ENCODE results near the gene FAM200C.

The FAM200C gene

DNA sequence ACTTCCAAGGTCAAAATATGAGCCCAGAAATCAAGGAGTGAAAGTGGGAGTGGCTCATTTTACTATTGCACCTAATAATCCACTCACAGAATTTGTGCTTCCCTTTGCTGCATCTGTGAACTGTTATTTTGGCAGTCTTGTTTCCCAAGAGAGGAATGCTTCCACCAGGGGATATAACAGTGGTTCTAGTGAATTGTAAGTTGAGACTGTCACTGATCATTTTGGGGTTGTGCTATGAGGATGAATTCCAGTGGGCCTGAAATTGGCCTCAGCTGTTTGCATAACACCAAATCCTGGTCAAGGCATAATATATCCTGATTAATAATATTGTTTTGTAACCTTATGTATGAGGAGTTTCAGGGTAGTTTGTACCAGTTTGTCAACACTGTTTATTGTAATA lies 14.4 kb downstream of the FAM200C start:
- no peak overlapping the region for H3K4me3 ChIP-seq (ENCODE audit: low read length)
- H3K36me3 ChIP-seq (replicated peaks; ENCODE audit: low read depth, low read length), result no peaks in the 10 kb centered on the region
- no peaks in the 10 kb centered on the region for H3K79me2 ChIP-seq (ENCODE audit: low read length)
- no peak overlapping the region for H3K9ac ChIP-seq (ENCODE audit: low read length)
- no peak overlapping the region for H2AFZ ChIP-seq (ENCODE audit: low read depth, low read length)
- H3K27ac ChIP-seq (ENCODE audit: low read length), result no peak overlapping the region
- H3K27me3 ChIP-seq (ENCODE audit: low read depth, low read length), result peaks cover 13% of the 10 kb centered on the region; the same call in 1 of the 2 replicates
- H3K4me1 ChIP-seq (ENCODE audit: low read length), result no peaks in the 10 kb centered on the region
- no peaks in the 10 kb centered on the region for H4K20me1 ChIP-seq (ENCODE audit: insufficient read depth, low read length)
- no peak overlapping the region for H3K4me2 ChIP-seq (ENCODE audit: low read length)
- TF ChIP-seq EZH2phosphoT487 (IDR thresholded peaks at IDR 0.05; ENCODE audit: low read depth), result no peak
- TF ChIP-seq, protein P1, sequence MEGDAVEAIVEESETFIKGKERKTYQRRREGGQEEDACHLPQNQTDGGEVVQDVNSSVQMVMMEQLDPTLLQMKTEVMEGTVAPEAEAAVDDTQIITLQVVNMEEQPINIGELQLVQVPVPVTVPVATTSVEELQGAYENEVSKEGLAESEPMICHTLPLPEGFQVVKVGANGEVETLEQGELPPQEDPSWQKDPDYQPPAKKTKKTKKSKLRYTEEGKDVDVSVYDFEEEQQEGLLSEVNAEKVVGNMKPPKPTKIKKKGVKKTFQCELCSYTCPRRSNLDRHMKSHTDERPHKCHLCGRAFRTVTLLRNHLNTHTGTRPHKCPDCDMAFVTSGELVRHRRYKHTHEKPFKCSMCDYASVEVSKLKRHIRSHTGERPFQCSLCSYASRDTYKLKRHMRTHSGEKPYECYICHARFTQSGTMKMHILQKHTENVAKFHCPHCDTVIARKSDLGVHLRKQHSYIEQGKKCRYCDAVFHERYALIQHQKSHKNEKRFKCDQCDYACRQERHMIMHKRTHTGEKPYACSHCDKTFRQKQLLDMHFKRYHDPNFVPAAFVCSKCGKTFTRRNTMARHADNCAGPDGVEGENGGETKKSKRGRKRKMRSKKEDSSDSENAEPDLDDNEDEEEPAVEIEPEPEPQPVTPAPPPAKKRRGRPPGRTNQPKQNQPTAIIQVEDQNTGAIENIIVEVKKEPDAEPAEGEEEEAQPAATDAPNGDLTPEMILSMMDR (IDR thresholded peaks at IDR 0.05; ENCODE audit: low read depth, low read length), result no peak
- no peaks in the 10 kb centered on the region for H3K9me3 ChIP-seq (ENCODE audit: insufficient read depth, low read length)

DNA sequence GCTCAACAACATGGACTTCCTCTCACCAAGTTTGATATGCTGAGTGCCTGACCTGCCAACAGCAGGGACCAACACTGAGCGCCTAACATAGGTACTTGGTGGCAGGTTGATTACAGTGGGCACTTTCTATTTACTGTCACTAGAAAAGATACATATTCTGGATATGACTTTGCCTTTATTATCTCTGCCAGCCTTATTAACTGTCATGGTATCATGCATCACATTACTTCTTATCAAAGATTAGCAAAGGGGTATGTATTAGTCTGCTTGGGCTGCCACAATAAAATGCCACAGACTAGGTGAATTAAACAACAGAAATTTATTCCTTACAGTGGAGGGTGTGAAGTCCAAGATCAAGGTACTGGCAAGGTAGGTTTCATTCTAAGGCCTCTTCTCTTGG lies 15.2 kb downstream of the FAM200C start:
- H3K9me3 ChIP-seq (ENCODE audit: insufficient read depth, low read length), result no peaks in the 10 kb centered on the region
- no peak overlapping the region for H3K4me2 ChIP-seq (ENCODE audit: low read length)
- H3K27me3 ChIP-seq (ENCODE audit: low read depth, low read length), result peaks cover 13% of the 10 kb centered on the region; the same call in 1 of the 2 replicates
- no peaks in the 10 kb centered on the region for H4K20me1 ChIP-seq (ENCODE audit: insufficient read depth, low read length)
- H3K4me1 ChIP-seq (ENCODE audit: low read length), result no peaks in the 10 kb centered on the region
- no peaks in the 10 kb centered on the region for H3K79me2 ChIP-seq (ENCODE audit: low read length)
- H2AFZ ChIP-seq (ENCODE audit: low read depth, low read length), result no peak overlapping the region
- TF ChIP-seq, protein P1 (IDR thresholded peaks at IDR 0.05; ENCODE audit: low read depth, low read length), result no peak
- no peak for TF ChIP-seq EZH2phosphoT487 (IDR thresholded peaks at IDR 0.05; ENCODE audit: low read depth)
- no peaks in the 10 kb centered on the region for H3K36me3 ChIP-seq (replicated peaks; ENCODE audit: low read depth, low read length)
- H3K27ac ChIP-seq (ENCODE audit: low read length), result no peak overlapping the region
- H3K9ac ChIP-seq (ENCODE audit: low read length), result no peak overlapping the region
- no peak overlapping the region for H3K4me3 ChIP-seq (ENCODE audit: low read length)

DNA sequence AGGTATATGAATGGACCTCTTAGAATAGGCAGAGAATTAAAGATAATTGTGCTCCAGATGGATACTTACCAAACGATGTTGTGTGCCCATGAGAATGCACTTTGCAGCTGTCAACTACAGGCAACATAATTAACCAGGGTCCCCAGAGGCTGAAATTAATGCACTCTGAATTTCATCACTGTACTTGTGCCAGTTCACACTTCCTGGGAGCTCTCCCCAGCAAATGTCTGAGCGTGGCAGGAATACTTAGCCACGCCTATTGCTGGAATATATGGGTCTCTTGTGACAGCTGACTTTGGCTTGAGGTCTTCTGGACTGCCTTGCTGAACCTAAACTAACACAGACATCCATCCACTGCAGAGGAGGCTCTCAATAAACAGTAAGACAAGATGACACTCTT lies 17.5 kb downstream of the FAM200C start:
- H4K20me1 ChIP-seq (ENCODE audit: insufficient read depth, low read length), result no peaks in the 10 kb centered on the region
- no peak overlapping the region for H3K9ac ChIP-seq (ENCODE audit: low read length)
- no peaks in the 10 kb centered on the region for H3K4me1 ChIP-seq (ENCODE audit: low read length)
- H3K36me3 ChIP-seq (replicated peaks; ENCODE audit: low read depth, low read length), result no peaks in the 10 kb centered on the region
- H3K4me2 ChIP-seq (ENCODE audit: low read length), result no peak overlapping the region
- H3K27me3 ChIP-seq (ENCODE audit: low read depth, low read length), result peaks cover 13% of the 10 kb centered on the region; the same call in 1 of the 2 replicates
- H2AFZ ChIP-seq (ENCODE audit: low read depth, low read length), result no peak overlapping the region
- no peaks in the 10 kb centered on the region for H3K9me3 ChIP-seq (ENCODE audit: insufficient read depth, low read length)
- TF ChIP-seq EZH2phosphoT487 (IDR thresholded peaks at IDR 0.05; ENCODE audit: low read depth), result no peak
- TF ChIP-seq, protein P1 (IDR thresholded peaks at IDR 0.05; ENCODE audit: low read depth, low read length), result no peak
- H3K4me3 ChIP-seq (ENCODE audit: low read length), result no peak overlapping the region
- H3K79me2 ChIP-seq (ENCODE audit: low read length), result no peaks in the 10 kb centered on the region
- H3K27ac ChIP-seq (ENCODE audit: low read length), result no peak overlapping the region

DNA sequence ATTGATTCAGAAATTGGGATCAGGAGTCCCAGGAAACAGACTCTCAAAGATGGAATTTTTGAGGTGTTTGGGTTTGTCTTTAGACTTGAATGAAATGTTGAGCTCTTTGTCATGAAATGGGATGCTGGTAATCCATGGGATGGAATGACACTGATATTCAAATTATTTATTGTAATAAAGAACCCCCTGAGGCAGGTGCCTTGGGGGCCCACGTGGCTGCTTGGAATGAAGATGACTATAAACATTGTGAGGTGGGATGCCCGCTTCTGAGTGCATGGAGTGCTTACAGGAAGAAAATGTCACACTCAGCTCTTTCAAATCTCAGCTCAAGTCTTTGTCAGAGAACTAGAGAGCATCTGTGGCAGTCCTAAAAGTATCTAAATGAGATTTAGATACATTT lies 19.8 kb downstream of the FAM200C start:
- Histone ChIP-seq H3K79me2 (ENCODE audit: low read length) (no peaks in the 10 kb centered on the region), H2AFZ (ENCODE audit: low read depth, low read length) (no peak overlapping the region), H3K4me2 (ENCODE audit: low read length) (no peak overlapping the region), H4K20me1 (ENCODE audit: insufficient read depth, low read length) (no peaks in the 10 kb centered on the region), H3K4me3 (ENCODE audit: low read length) (no peak overlapping the region), H3K36me3 (replicated peaks; ENCODE audit: low read depth, low read length) (no peaks in the 10 kb centered on the region), H3K9ac (ENCODE audit: low read length) (no peak overlapping the region), H3K4me1 (ENCODE audit: low read length) (no peaks in the 10 kb centered on the region), H3K27me3 (ENCODE audit: low read depth, low read length) (peaks cover 13% of the 10 kb centered on the region; the same call in 1 of the 2 replicates), H3K9me3 (ENCODE audit: insufficient read depth, low read length) (no peaks in the 10 kb centered on the region), H3K27ac (ENCODE audit: low read length) (no peak overlapping the region)
- no peak for TF ChIP-seq EZH2phosphoT487 (IDR thresholded peaks at IDR 0.05; ENCODE audit: low read depth)
- TF ChIP-seq, protein P1 (IDR thresholded peaks at IDR 0.05; ENCODE audit: low read depth, low read length), result no peak
